Measurements from ENCODE around the gene CALML3. TPM values are rescaled to one million over a fixed set of nuclear protein-coding genes. Genes with fewer than 3 reads are reported as not detected.

CALML3 gene
- polyA plus RNA-seq, 1 donor from 2014 or later = not detected

DNA sequence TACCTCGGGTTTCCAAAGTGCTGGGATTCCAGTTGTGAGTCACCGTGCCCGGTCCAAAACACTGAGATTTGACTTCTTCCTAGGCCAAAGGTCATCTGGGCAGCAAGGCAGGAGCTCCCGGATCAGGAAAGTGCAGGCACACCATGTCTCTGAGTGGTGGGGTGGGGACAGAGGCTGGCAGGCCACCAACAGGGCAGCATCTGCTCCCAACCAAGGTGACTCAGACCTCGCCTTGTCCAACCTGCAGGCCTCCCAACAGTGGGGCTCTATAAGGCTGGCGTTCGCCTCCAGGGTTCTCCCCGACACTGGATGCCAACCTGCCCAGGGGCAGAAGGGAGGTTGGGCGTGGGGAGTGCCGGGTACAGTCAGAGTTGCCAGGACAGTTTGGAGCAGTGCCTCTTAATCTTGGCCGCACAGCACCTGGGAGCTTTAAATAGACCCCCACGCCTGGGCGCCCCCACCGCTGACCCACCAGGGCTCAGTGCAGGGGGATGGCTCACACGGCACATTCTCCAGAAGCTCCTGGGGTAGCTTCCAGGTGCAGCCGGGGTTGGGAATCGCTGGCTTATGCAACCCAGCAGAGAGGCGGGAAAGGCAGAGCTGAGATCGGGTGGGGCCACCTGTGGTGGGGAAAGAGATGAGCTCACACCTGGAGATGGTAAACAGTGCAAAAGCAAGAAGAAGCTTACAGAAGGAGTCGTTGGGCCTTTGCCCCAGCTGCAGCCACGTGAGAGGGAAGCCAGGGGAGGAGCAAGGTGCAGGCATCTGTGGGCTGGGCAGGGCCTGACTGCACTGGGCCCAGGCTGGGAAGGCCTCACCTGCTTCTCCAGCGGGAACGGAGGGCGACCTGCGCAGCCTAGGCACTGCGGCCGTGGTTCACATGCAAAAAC is 36.2 kb upstream of the CALML3 start:
- no peaks in the 10 kb centered on the region for H3K27me3 ChIP-seq (ENCODE audit: insufficient read depth, low read depth, low read length)
- H3K4me3 ChIP-seq (ENCODE audit: low read length) = no peak overlapping the region
- no peak overlapping the region for H3K27ac ChIP-seq (ENCODE audit: low read length)
- TF ChIP-seq POLR2AphosphoS5 (IDR thresholded peaks at IDR 0.05) (no peak), EZH2 (IDR thresholded peaks at IDR 0.05; ENCODE audit: borderline replicate concordance, insufficient read depth, low read length, poor library complexity, severe bottlenecking) (no peak), CTCF (IDR thresholded peaks at IDR 0.05; ENCODE audit: poor library complexity, severe bottlenecking) (no peak), SMC3 (conservative IDR thresholded peaks at IDR 0.05; ENCODE audit: poor library complexity) (no peak), REST (IDR thresholded peaks at IDR 0.05; ENCODE audit: borderline replicate concordance) (no peak), RAD21 (conservative IDR thresholded peaks at IDR 0.05) (no peak), TAF1 (IDR thresholded peaks at IDR 0.05; ENCODE audit: low read depth) (no peak), MXI1 (conservative IDR thresholded peaks at IDR 0.05; ENCODE audit: poor library complexity, severe bottlenecking) (no peak), EP300 (conservative IDR thresholded peaks at IDR 0.05; ENCODE audit: poor library complexity, severe bottlenecking) (no peak)
- no peak overlapping the region for H2AFZ ChIP-seq (ENCODE audit: low read depth, low read length)
- H3K36me3 ChIP-seq (ENCODE audit: insufficient read depth, low read length) = no peaks in the 10 kb centered on the region
- H3K9me3 ChIP-seq (ENCODE audit: low read length) = no peaks in the 10 kb centered on the region
- H3K79me2 ChIP-seq (replicated peaks; ENCODE audit: insufficient read depth, low read length) = no peaks in the 10 kb centered on the region
- H3K9me2 ChIP-seq (ENCODE audit: insufficient read depth, low read length) = no peaks in the 10 kb centered on the region
- H4K20me1 ChIP-seq (ENCODE audit: insufficient read depth) = no peaks in the 10 kb centered on the region
- no peaks in the 10 kb centered on the region for H3F3A ChIP-seq (ENCODE audit: insufficient read depth, low read length, poor library complexity, severe bottlenecking)
- no peak overlapping the region for H3K4me2 ChIP-seq (ENCODE audit: low read length)
- H3K9ac ChIP-seq (ENCODE audit: low read length) = no peak overlapping the region

GRCh38 chr10:5490032-5490431 is 34.7 kb upstream of the CALML3 start:
- H3K79me2 ChIP-seq (replicated peaks; ENCODE audit: insufficient read depth, low read length) = no peaks in the 10 kb centered on the region
- no peaks in the 10 kb centered on the region for H3K9me2 ChIP-seq (ENCODE audit: insufficient read depth, low read length)
- H3K27ac ChIP-seq (ENCODE audit: low read length) = no peak overlapping the region
- H3K9ac ChIP-seq (ENCODE audit: low read length) = no peak overlapping the region
- H2AFZ ChIP-seq (ENCODE audit: low read depth, low read length) = no peak overlapping the region
- H3K4me3 ChIP-seq (ENCODE audit: low read length) = no peak overlapping the region
- no peaks in the 10 kb centered on the region for H3K36me3 ChIP-seq (ENCODE audit: insufficient read depth, low read length)
- no peaks in the 10 kb centered on the region for H3K27me3 ChIP-seq (ENCODE audit: insufficient read depth, low read depth, low read length)
- H4K20me1 ChIP-seq (ENCODE audit: insufficient read depth) = no peaks in the 10 kb centered on the region
- no peak overlapping the region for H3K4me2 ChIP-seq (ENCODE audit: low read length)
- TF ChIP-seq RAD21 (conservative IDR thresholded peaks at IDR 0.05) (no peak), MXI1 (conservative IDR thresholded peaks at IDR 0.05; ENCODE audit: poor library complexity, severe bottlenecking) (no peak), SMC3 (conservative IDR thresholded peaks at IDR 0.05; ENCODE audit: poor library complexity) (no peak), REST (IDR thresholded peaks at IDR 0.05; ENCODE audit: borderline replicate concordance) (no peak), EZH2 (IDR thresholded peaks at IDR 0.05; ENCODE audit: borderline replicate concordance, insufficient read depth, low read length, poor library complexity, severe bottlenecking) (no peak), EP300 (conservative IDR thresholded peaks at IDR 0.05; ENCODE audit: poor library complexity, severe bottlenecking) (no peak), TAF1 (IDR thresholded peaks at IDR 0.05; ENCODE audit: low read depth) (no peak), CTCF (IDR thresholded peaks at IDR 0.05; ENCODE audit: poor library complexity, severe bottlenecking) (no peak)
- H3F3A ChIP-seq (ENCODE audit: insufficient read depth, low read length, poor library complexity, severe bottlenecking) = no peaks in the 10 kb centered on the region
- H3K9me3 ChIP-seq (ENCODE audit: low read length) = no peaks in the 10 kb centered on the region

All from neural cell (in vitro differentiated cells).